GM18511 (cell line): ENCODE data around the gene MAP3K15.
"Not testable (repeated sequence)": the region's sequence is repeated elsewhere in the genome, so short reads cannot be mapped to it uniquely, and the experiment has no call there.

Experiments used
- ATAC-seq: cut with Tn5 transposase; IDR thresholded peaks from one replicate; pipeline ENCODE4 v1.9.1; 2021; ENCODE audit warnings: mild to moderate bottlenecking, moderate library complexity; ENCODE audit not compliant: unreplicated experiment

Gene MAP3K15

GRCh38 chrX:19535476-19535875, 20.2 kb upstream of the MAP3K15 start:
- no peak for ATAC-seq

DNA sequence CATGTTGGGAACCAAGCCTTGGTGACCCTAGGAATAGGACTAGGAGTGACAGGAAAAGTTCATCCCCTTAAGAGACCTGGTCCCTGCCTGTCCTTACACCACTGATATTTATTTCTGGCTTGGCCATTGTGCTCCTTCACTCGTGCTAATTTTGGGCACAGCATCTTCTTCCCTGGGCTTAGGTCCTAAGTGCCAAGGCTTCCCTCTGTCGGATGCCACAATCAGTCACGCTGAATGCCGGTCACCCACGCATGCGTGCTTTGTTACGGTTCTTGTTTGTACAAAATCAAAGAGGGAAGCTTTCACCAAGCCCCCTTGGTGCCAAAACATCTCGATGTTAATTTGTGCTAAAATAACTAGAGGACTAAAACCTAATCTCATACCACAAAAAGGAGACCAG, 17.4 kb upstream of the MAP3K15 start:
- no peak for ATAC-seq

DNA sequence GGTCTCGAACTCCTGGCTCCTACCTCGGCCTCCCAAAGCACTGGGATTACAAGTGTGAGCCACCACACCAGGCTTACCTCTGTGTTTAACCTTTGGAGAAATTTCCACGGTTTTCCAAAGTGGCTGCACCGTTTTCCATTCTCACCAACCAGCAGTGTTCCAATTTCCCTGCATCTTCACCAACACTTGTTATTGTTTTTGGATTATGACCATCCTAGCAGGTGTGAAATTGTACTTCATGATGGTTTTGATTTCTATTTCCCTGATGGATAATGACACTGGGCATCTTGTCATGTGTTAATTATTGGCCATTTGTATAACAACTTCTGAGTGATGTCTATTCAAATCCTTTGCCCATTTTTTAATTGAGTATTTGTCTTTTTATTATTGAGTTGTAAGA, 2.7 kb upstream of the MAP3K15 start:
- ATAC-seq, result no peak

DNA sequence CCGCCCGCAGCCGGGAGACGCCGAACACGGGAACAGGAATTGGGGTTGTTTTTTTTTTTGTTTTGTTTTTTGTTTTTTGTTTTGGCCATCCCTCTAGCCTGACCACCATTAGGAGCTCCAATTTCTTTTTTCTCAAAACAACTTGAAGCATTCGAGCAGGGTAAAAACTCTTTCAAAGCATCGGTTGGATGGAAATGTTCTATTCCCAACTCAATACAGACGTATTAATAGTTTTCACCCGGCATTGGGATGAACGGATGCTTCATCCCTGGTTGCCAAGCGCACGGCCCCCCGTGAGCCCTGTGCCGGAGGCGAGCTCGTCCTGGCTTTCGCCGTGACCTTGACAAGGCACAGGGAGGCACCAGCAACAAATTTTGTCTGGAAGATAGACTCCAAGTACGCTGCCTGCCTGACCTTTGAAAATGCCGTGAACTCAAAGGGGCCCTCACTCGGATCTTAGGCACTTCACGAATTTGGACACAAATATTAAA, 352 bp upstream of the MAP3K15 start:
- ATAC-seq, result no peak

DNA sequence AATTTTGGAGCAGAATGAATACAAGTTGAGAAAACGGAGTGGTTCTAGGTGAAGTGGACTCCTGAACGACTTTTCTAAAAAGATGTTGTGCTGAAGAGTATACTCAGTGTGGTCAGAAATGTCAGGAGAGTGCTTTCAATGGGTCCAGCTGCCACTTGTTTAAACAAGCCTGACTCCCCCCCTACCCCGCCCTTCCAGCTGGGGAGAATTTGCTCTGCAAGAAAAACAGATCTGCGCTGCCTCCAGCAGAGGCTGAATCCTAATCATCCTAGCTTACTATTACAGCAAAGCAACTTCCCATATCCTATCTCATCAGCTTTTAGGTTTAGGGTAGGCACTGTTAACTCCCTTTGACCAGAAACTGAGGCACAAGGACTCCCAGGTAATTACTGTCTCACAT, 1.9 kb downstream of the MAP3K15 start:
- ATAC-seq, result no peak

DNA sequence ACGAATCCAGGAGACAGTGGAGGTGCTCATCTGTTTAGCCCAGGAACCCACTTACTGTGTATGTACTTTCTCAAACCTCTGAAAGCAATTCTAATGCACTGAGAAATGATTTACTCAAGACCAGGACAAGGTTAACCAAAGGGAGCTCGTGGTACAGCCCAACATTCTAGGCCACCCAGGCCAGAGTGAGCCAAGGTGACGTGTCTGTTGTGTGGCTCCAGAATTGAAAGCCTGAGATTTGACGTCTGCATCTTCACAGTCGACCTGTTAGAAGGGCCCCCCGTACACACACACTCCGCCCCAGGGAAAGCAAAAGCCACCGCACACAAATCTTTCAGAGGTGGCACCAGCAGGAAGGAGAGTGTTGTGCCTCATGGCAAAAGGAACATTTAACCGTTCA, 2.3 kb downstream of the MAP3K15 start:
- no peak for ATAC-seq

- no peak for ATAC-seq
Measured at GRCh38 chrX:19512359-19512758, 2.9 kb downstream of the MAP3K15 start.

- not testable (repeated sequence) for ATAC-seq
Measured at GRCh38 chrX:19511796-19512195, 3.5 kb downstream of the MAP3K15 start.

- no peak for ATAC-seq
Measured at GRCh38 chrX:19496711-19497110, 18.6 kb downstream of the MAP3K15 start.

GRCh38 chrX:19487520-19488200, 27.6 kb downstream of the MAP3K15 start:
- no peak for ATAC-seq

GRCh38 chrX:19479458-19479857, 35.9 kb downstream of the MAP3K15 start:
- no peak for ATAC-seq

- not testable (repeated sequence) for ATAC-seq
Measured at GRCh38 chrX:19468383-19468782, 46.9 kb downstream of the MAP3K15 start.

DNA sequence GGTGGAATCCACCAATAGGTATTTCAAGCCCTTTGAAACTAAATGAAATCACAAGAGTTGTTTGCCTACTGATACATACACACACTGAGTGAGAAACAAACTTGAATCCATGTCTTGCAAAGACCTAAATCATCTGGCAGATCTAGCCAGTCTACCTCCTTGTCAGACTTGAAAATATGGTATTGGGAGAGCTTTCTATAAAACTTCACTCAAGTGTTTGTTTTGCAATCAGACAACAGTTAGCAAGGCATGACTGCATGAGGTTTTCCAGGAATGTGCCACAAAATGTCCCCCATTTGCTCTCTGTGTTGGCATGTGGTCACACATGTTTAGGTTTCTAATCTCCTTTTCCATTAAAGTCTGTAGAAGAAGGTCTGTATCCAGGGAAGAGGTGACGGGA, 52.4 kb downstream of the MAP3K15 start:
- ATAC-seq, result no peak

DNA sequence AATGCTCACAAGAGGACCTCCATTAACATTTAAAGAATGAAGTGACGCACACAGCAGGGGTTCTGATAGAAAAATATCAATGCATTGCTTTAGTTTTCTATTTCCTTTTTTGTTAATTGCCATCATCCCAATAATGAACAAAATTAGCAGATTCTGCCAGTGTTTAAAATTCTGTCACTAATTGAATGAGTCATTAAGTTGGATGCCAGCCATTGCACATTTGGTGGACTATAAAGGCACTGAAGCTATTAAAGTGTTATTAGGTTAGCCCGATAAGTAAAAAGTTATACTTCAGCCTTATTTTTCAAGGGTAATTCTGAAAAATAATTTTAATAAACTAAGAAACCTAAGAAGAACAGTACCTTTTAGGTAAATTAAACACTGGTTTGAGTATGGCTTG, 53.1 kb downstream of the MAP3K15 start:
- ATAC-seq, result no peak

GRCh38 chrX:19457662-19458061, 57.6 kb downstream of the MAP3K15 start:
- no peak for ATAC-seq

- ATAC-seq, result no peak
Measured at GRCh38 chrX:19448077-19448476, 67.2 kb downstream of the MAP3K15 start.

GRCh38 chrX:19446397-19446796, 68.9 kb downstream of the MAP3K15 start:
- no peak for ATAC-seq

- ATAC-seq, result not testable (repeated sequence)
Measured at GRCh38 chrX:19445772-19446171, 69.5 kb downstream of the MAP3K15 start.

GRCh38 chrX:19443869-19444526, 71.3 kb downstream of the MAP3K15 start:
- no peak for ATAC-seq

DNA sequence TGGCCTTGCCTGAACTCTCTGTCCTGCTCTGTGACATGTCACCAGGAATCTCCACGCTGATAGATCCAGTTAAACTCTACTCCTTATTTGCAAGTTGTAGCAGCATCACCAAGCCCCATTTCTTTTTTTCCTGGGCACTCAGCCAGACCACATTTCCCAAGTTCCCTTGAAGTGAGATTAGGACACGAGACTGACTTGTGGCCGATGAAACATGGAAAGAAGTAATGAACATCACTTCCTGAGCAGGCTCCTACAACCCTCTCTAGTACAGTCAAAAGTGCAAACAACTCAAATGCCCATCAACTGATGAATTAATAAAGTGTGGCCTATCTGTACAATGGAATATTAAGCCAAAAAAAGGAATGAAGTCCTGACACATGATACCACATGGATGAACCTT, 74.6 kb downstream of the MAP3K15 start:
- ATAC-seq, result no peak

GRCh38 chrX:19422661-19423060, 92.6 kb downstream of the MAP3K15 start:
- ATAC-seq, result not testable (repeated sequence)

DNA sequence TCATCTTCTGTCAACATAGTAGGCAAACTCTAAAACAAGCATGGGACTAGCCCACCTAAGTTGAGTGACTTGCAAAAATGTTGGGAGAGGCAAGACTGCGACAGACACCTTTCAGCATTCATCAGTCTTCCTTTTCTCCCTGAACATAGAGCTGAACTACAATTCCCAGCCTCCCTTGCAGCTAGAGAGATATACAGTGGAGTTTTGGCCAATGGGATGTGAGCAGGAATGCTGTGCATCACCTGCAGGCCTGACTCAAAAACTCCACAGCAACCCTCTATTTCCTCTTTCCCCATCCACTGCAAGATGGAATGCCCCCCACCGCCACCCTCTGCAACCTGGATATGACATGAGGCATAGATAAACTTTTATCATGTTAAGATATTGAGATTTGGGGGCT, 105.0 kb downstream of the MAP3K15 start:
- ATAC-seq, result no peak

DNA sequence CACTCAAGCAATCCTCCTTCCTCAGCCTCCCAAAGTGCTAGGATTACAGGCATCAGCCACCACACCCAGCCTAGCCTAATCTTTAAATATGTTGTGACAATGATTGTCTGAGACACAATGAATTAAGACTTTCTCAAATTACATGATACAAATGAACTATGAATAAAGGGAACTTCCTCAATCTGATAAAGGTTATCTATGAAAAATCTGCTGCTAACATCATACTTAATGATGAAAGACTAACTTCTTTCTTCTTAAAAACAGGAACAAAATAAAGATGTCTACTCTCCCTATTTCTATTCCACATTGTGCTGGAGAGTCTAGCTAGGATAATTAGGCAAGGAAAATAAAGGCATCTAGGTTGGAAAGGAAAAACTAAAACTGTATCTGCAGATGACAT, 111.6 kb downstream of the MAP3K15 start:
- ATAC-seq, result no peak
